ENCODE results near the gene CLCN2.
A peak's percentile ranks its signal among the peaks of the same experiment; 100 is the strongest.

The CLCN2 gene

GRCh38 chr3:184382326-184383032, 21.1 kb upstream of the CLCN2 start:
- Histone ChIP-seq H4K20me1 (ENCODE audit: insufficient read depth) (no peaks in the 10 kb centered on the region), H3K79me2 (ENCODE audit: insufficient read depth, low read depth) (no peaks in the 10 kb centered on the region), H3K4me1 (ENCODE audit: low read depth, poor library complexity, severe bottlenecking) (no peaks in the 10 kb centered on the region), H3K9ac (no peak overlapping the region), H3K27me3 (ENCODE audit: insufficient read depth, low read depth) (peaks cover 33% of the 10 kb centered on the region), H2AFZ (ENCODE audit: low read depth) (no peak overlapping the region), H3K36me3 (ENCODE audit: insufficient read depth) (no peaks in the 10 kb centered on the region), H3K27ac (no peak overlapping the region), H3K4me3 (IDR thresholded peaks at IDR 0.05; ENCODE audit: insufficient read depth, low read depth, low read length) (no peak overlapping the region), H3K4me2 (no peak overlapping the region)
- TF ChIP-seq CTCF (conservative IDR thresholded peaks at IDR 0.05; ENCODE audit: low read depth, low read length) = no peak

GRCh38 chr3:184381261-184382224, 20.1 kb upstream of the CLCN2 start:
- H3K4me3 ChIP-seq (IDR thresholded peaks at IDR 0.05; ENCODE audit: insufficient read depth, low read depth, low read length) = no peak overlapping the region
- H3K36me3 ChIP-seq (ENCODE audit: insufficient read depth) = no peaks in the 10 kb centered on the region
- no peak overlapping the region for H3K4me2 ChIP-seq
- no peak overlapping the region for H3K27ac ChIP-seq
- no peaks in the 10 kb centered on the region for H4K20me1 ChIP-seq (ENCODE audit: insufficient read depth)
- TF ChIP-seq CTCF (conservative IDR thresholded peaks at IDR 0.05; ENCODE audit: low read depth, low read length) = no peak
- no peak overlapping the region for H2AFZ ChIP-seq (ENCODE audit: low read depth)
- H3K79me2 ChIP-seq (ENCODE audit: insufficient read depth, low read depth) = no peaks in the 10 kb centered on the region
- H3K27me3 ChIP-seq (ENCODE audit: insufficient read depth, low read depth) = peaks cover 42% of the 10 kb centered on the region
- no peaks in the 10 kb centered on the region for H3K4me1 ChIP-seq (ENCODE audit: low read depth, poor library complexity, severe bottlenecking)
- H3K9ac ChIP-seq = no peak overlapping the region

- H4K20me1 ChIP-seq (ENCODE audit: insufficient read depth) = no peaks in the 10 kb centered on the region
- peak overlapping the region; percentile 32; the same call in 1 of the 2 replicates for H2AFZ ChIP-seq (ENCODE audit: low read depth)
- H3K27me3 ChIP-seq (ENCODE audit: insufficient read depth, low read depth) = peaks cover 50% of the 10 kb centered on the region
- no peaks in the 10 kb centered on the region for H3K36me3 ChIP-seq (ENCODE audit: insufficient read depth)
- H3K27ac ChIP-seq = no peak overlapping the region
- no peak for TF ChIP-seq CTCF (conservative IDR thresholded peaks at IDR 0.05; ENCODE audit: low read depth, low read length)
- no peak overlapping the region for H3K4me3 ChIP-seq (IDR thresholded peaks at IDR 0.05; ENCODE audit: insufficient read depth, low read depth, low read length)
- no peak overlapping the region for H3K9ac ChIP-seq
- H3K4me1 ChIP-seq (ENCODE audit: low read depth, poor library complexity, severe bottlenecking) = no peaks in the 10 kb centered on the region
- H3K79me2 ChIP-seq (ENCODE audit: insufficient read depth, low read depth) = no peaks in the 10 kb centered on the region
- H3K4me2 ChIP-seq = no peak overlapping the region
Measured at GRCh38 chr3:184380627-184381260, 19.3 kb upstream of the CLCN2 start.

GRCh38 chr3:184380185-184380626, 18.8 kb upstream of the CLCN2 start:
- Histone ChIP-seq H3K79me2 (ENCODE audit: insufficient read depth, low read depth) (no peaks in the 10 kb centered on the region), H3K36me3 (ENCODE audit: insufficient read depth) (no peaks in the 10 kb centered on the region), H3K4me1 (ENCODE audit: low read depth, poor library complexity, severe bottlenecking) (no peaks in the 10 kb centered on the region), H4K20me1 (ENCODE audit: insufficient read depth) (no peaks in the 10 kb centered on the region), H3K4me2 (no peak overlapping the region), H3K27me3 (ENCODE audit: insufficient read depth, low read depth) (peaks cover 55% of the 10 kb centered on the region), H3K27ac (no peak overlapping the region), H3K9ac (no peak overlapping the region), H3K4me3 (IDR thresholded peaks at IDR 0.05; ENCODE audit: insufficient read depth, low read depth, low read length) (no peak overlapping the region), H2AFZ (ENCODE audit: low read depth) (peak overlapping the region; percentile 32)
- no peak for TF ChIP-seq CTCF (conservative IDR thresholded peaks at IDR 0.05; ENCODE audit: low read depth, low read length)
